NCI-H2196 (cell line): ENCODE data around the gene STARD8.
"Not testable (repeated sequence)": the region's sequence is repeated elsewhere in the genome, so short reads cannot be mapped to it uniquely, and the experiment has no call there.

ENCODE experiments used
- DNase-seq: peaks from one replicate; lab custom pipeline; 2025; ENCODE audit not compliant: unreplicated experiment; lab: John Stamatoyannopoulos, UW

STARD8 gene, protein sequence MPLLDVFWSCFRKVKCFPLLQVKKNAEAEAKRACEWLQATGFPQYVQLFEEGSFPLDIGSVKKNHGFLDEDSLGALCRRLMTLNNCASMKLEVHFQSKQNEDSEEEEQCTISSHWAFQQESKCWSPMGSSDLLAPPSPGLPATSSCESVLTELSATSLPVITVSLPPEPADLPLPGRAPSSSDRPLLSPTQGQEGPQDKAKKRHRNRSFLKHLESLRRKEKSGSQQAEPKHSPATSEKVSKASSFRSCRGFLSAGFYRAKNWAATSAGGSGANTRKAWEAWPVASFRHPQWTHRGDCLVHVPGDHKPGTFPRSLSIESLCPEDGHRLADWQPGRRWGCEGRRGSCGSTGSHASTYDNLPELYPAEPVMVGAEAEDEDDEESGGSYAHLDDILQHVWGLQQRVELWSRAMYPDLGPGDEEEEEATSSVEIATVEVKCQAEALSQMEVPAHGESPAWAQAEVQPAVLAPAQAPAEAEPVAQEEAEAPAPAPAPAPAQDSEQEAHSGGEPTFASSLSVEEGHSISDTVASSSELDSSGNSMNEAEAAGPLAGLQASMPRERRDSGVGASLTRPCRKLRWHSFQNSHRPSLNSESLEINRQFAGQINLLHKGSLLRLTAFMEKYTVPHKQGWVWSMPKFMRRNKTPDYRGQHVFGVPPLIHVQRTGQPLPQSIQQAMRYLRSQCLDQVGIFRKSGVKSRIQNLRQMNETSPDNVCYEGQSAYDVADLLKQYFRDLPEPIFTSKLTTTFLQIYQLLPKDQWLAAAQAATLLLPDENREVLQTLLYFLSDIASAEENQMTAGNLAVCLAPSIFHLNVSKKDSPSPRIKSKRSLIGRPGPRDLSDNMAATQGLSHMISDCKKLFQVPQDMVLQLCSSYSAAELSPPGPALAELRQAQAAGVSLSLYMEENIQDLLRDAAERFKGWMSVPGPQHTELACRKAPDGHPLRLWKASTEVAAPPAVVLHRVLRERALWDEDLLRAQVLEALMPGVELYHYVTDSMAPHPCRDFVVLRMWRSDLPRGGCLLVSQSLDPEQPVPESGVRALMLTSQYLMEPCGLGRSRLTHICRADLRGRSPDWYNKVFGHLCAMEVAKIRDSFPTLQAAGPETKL

DNA sequence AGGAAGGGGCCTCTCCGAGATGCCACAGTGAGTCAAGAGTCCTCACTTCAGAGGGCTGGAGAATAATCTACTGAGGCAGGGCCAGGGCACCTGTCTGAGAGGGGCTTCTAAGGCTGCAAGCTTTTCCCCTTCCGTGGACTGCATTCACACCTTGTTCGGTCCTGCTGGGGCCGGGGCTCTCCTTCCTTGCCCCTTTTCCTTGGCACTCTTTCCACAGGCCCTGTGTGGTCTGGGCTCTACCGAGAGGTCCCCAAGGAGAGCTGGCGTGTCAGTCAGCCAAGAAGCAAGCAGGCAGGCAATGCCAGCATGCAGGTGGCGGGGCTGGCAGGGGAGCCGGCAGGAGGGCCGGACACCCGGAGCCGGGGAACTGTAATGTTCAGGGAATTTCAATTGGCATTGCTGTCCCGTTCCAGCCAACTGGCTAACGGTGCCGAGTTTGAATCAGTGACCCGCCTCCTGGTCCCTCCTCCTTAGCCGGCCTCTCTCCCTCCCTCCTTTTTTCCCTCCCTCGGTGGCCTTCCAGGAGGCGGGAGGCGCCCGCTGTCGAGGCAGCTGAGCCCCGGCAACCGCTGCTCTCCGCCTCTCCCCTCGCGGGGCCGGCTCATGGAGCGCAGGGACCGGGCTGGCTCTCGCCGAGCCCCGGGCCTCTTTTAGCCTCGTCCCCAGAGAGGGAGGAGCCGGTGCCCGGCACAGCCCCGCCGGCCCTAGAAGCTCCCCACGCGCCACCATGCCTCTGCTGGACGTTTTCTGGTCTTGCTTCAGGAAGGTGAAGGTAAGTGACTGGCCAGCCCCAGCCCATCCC, at the start of gene STARD8:
Gene STARD8, plus strand, starts transcription at position 511 of the 802 bp plus-strand sequence. Its CDS starts 217 bp downstream, at position 728.
- no peak for DNase-seq

GRCh38 chrX:68598841-68599240, 48.6 kb upstream of the STARD8 start:
- no peak for DNase-seq

DNA sequence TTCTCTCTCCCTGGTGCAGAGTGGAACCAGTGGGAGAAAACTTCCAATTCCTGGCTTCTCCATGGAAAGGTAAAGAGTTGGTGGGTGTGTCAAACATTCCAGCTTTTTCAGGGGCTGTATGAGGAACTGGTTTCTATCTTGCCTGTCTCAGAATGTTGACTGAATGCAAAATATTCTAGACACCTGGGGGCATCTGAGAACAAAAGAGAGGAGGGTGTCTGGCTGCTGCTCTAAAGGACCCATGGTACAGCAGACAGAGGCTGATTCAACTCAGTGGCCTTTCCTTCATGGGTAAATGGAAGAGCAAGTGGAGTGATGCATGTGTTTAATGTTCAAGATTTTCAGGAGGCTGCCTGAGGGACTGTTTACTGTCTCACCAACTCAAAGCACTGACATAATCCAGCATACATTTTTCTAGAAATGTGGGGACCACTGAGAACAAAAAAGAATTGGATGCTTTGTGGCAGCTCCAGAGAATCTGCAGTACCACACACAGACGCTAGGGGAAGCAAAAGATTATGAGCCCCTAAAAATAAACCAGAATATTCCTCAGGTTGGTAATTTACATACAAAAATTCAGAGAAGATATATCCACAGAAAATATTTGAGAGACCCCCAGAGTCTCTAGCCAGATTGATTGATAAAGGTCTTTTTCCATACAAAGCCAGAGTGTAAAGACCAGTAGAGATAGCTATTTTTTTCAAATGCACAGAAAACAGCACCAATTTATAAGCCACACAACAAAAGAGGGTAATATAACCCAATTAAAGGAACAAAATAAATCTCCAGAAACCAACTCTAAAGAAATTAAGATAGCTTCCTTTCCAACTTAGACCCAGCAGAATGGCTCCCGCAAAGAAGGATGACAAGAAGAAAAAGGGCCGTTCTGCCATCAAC, 48.0 kb upstream of the STARD8 start:
- no peak for DNase-seq

DNA sequence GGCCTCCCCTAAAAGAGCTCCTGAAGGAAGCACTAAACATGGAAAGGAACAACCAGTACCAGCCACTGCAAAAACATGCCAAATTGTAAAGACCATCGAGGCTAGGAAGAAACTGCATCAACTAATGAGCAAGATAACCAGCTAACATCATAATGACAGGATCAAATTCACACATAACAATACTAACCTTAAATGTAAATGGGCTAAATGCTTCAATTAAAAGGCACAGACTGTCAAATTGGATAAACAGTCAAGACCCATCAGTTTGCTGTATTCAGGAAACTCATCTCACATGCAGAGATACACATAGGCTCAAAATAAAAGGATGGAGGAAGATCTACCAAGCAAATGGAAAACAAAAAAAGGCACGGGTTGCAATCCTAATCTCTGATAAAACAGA, 43.2 kb upstream of the STARD8 start:
- not testable (repeated sequence) for DNase-seq

- DNase-seq, result not testable (repeated sequence)
Observed at GRCh38 chrX:68614733-68615132, 32.7 kb upstream of the STARD8 start.

GRCh38 chrX:68627986-68628385, 19.5 kb upstream of the STARD8 start:
- DNase-seq, result no peak

DNA sequence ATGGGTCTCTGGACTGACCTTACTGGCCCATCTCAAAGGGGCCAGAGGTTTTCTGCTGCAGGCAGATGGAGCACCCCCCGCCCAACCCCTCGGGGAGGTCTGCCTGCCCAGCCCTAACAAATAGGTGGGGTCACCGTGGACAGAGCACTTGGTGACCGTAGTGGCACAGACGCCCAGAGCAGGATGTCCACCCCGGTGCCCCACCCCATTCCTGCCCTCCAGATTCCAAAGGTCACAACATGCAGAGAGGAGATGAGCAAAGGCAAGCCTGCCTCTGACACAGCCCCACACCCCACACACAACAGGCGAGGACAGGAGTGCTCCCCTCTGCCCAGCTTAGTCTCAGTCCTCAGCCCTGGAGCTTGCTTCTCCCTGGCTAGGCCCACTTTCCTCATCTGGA, 17.5 kb upstream of the STARD8 start:
- DNase-seq, result not testable (repeated sequence)

DNA sequence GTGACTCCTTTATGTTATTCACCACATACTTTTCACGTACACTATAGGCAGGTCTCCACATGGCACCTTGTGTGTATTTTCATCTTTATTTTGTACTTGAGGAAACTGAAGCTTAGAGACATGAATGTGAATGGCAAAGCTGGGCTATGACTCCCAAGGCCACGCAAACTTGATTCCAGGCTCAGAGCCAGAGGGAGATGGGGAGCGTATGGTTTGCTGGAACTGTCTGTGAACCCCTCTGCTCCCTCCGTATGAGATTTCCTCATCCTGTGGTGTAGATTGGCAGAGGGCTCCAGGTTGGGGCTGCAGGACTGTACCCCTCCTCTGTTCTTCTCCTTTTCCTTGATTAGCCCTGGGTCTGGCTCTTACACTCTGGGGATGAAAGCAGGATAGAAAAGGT, 16.1 kb upstream of the STARD8 start:
- no peak for DNase-seq

DNA sequence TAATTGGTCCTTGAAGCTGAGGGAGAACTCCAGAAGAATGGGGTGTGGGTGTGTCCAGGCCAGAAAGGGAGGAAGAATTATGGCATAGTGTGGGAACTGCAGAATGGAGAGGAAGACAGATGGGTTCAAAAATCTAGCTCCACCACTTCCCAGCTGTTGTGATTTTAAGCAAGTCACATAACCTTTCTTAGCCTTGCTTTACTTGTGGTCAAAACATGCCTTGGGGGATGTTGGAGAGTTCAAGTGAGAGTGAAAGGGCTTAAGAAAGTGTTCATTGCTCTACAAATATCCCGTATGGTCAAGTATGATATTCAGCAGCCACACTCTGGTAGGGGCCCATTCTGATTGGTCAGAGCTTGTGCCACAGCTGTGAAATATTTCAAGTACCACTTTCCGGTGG, 15.0 kb upstream of the STARD8 start:
- no peak for DNase-seq

- DNase-seq, result no peak
Observed at GRCh38 chrX:68633981-68634380, 13.5 kb upstream of the STARD8 start.

- no peak for DNase-seq
Observed at GRCh38 chrX:68634649-68635227, 12.7 kb upstream of the STARD8 start.

- DNase-seq, result no peak
Observed at GRCh38 chrX:68640661-68641060, 6.8 kb upstream of the STARD8 start.

- no peak for DNase-seq
Observed at GRCh38 chrX:68644861-68645260, 2.6 kb upstream of the STARD8 start.

DNA sequence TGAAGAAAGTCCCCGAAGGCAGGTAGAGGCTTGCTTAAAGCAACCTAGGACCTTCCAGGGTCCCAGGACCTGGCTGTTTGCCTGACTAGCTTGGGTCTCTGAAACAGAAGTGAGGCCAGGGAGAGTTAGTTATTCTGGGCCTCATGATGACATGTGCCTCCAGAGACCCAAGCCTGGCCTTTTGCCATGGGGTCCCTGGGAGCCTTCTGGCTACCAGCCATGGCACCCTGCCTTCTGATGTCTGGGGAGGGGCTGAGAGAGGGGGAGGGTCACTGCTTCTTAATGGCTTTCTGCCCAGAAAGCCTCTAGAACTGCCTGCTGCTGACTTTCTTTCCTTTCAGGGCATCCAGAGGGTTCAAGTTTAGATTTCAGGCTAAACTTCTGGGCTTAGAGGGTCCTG, 1.0 kb upstream of the STARD8 start:
- no peak for DNase-seq

- DNase-seq, result no peak
Observed at GRCh38 chrX:68648960-68649359, 1.5 kb downstream of the STARD8 start.

GRCh38 chrX:68650491-68650890, 3.0 kb downstream of the STARD8 start:
- no peak for DNase-seq

GRCh38 chrX:68651110-68651509, 3.6 kb downstream of the STARD8 start:
- DNase-seq, result no peak

- no peak for DNase-seq
Observed at GRCh38 chrX:68652326-68653170, 5.1 kb downstream of the STARD8 start.
